NB4 (cell line): ENCODE results near the gene FRZB.

ENCODE experiments used
- DNase-seq: peaks from one replicate; pipeline ENCODE4 v3.0.0; 2010; ENCODE audit warnings: low read depth
- H3K4me3 ChIP-seq: one replicate; pipeline ENCODE4 v1.5.1; 2011; ENCODE audit warnings: mild to moderate bottlenecking, low read depth, low read length, moderate library complexity
- CTCF ChIP-seq: IDR thresholded peaks from one replicate; pipeline ENCODE4 v1.5.1; 2012; ENCODE audit warnings: low read depth, low read length
- MAX ChIP-seq: IDR thresholded peaks from 2 replicates; pipeline ENCODE4 v1.6.1; 2011; ENCODE audit warnings: low read depth, low read length
- MYC ChIP-seq: IDR thresholded peaks from 2 replicates; pipeline ENCODE4 v1.6.1; 2011; ENCODE audit warnings: low read depth, low read length
- POLR2A ChIP-seq: IDR thresholded peaks from 2 replicates; pipeline ENCODE4 v1.6.1; 2011; ENCODE audit warnings: mild to moderate bottlenecking; ENCODE audit not compliant: insufficient read length; ENCODE audit errors: extremely low read depth

The FRZB gene

GRCh38 chr2:182831101-182831500 is 35.3 kb downstream of the FRZB start:
- H3K4me3 ChIP-seq = no peak overlapping the region
- DNase-seq = no peak
- no peak for TF ChIP-seq MYC
- no peak for TF ChIP-seq MAX
- TF ChIP-seq POLR2A = no peak
- TF ChIP-seq CTCF = no peak

- H3K4me3 ChIP-seq = no peak overlapping the region
- no peak for DNase-seq
- TF ChIP-seq MYC (no peak), CTCF (no peak), POLR2A (no peak), MAX (no peak)
These were observed 39.1 kb downstream of the FRZB start for GRCh38 chr2:182827182-182827879.

- H3K4me3 ChIP-seq = no peak overlapping the region
These were observed 39.9 kb downstream of the FRZB start for GRCh38 chr2:182826496-182826895.

GRCh38 chr2:182826064-182826463 is 40.4 kb downstream of the FRZB start:
- DNase-seq = no peak
- TF ChIP-seq CTCF (no peak), MYC (no peak), MAX (no peak), POLR2A (no peak)
- no peak overlapping the region for H3K4me3 ChIP-seq

More at GRCh38 chr2:182826496-182826895, 39.9 kb downstream of the FRZB start:
- no peak for TF ChIP-seq CTCF
- TF ChIP-seq MYC = no peak
- TF ChIP-seq MAX = no peak
- TF ChIP-seq POLR2A = no peak
- DNase-seq = no peak

- TF ChIP-seq MAX (no peak), POLR2A (no peak), CTCF (no peak), MYC (no peak)
- DNase-seq = no peak
- H3K4me3 ChIP-seq = no peak overlapping the region
These were observed 41.7 kb downstream of the FRZB start for GRCh38 chr2:182824767-182825158.
